Right ventricle myocardium superior (tissue), 1 donor: ENCODE results near the gene GSTO2. TPM values are rescaled to one million over a fixed set of nuclear protein-coding genes. Genes with fewer than 3 reads are reported as not detected.

Experiments used
- ATAC-seq: fragments of 200-7000 bp; cut with Tn5 transposase; one replicate; pipeline ENCODE4 v1.9.1; 2020; ENCODE audit warnings: mild to moderate bottlenecking; ENCODE audit not compliant: poor library complexity
- DNase-seq: peaks from one replicate; pipeline ENCODE4 v3.0.0-alpha.2; 2020
- intact Hi-C: fragments of 100-400 bp; cut with DNase I; formaldehyde crosslinking; loops from one replicate; pipeline ENCODE4 v1.11.2; 2022
- total RNA-seq: library from RNA; stranded (reverse); fragmentation: NEBNext Ultra II Directional; extraction: Animal tissue kit (Norgen Biotek cat#: 25700); gene quantifications from one replicate; pipeline ENCODE4 v1.2.1, GENCODE V29; 2021
- donor health status: DM: no; HTN: yes; CAD: no; lungs with severe emphysema.

GSTO2 gene
- total RNA-seq, 1 donor from 2014 or later, result 1.0 TPM

DNA sequence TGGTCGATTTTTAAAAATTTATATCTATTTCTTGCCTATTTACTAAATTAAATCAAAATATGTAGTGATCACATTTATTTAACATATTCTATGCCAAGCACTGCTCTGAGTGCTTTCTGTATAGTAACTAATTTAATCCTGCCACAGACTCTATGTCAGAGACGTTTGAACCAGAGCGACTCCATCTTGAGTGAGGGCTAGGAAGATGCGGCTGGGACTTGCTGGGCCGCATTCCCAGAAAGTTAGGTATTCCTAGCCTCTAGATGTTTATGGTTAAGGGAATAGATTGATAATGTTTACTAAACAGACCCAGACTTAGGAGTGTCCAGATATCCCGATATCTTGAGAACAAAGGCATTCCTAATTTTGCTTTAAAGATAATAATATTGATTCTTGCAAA is 17.5 kb upstream of the GSTO2 start:
- intact Hi-C loops, result no loop called here
- no peak for DNase-seq
- no peak for ATAC-seq

DNA sequence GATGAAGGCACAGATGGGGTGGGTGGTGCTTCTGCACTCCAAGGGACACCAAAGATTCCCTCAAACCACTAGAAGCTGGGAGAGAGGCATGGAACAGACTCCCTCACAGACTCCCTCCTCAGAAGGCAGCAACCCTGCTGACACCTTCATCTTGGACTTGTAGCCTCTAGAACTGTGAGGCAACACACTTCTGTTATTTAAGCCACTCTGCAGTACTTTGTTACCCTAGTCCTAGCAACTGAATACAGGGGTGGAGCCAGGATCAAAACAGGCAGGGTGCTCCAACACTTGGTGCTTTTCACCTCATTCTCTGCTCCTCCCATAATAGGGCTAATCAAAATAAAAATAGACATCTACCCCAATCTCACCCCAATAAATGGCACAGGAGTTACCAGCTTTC is 16.6 kb upstream of the GSTO2 start:
- ATAC-seq, result no peak
- no peak for DNase-seq
- intact Hi-C loops, result no loop called here

DNA sequence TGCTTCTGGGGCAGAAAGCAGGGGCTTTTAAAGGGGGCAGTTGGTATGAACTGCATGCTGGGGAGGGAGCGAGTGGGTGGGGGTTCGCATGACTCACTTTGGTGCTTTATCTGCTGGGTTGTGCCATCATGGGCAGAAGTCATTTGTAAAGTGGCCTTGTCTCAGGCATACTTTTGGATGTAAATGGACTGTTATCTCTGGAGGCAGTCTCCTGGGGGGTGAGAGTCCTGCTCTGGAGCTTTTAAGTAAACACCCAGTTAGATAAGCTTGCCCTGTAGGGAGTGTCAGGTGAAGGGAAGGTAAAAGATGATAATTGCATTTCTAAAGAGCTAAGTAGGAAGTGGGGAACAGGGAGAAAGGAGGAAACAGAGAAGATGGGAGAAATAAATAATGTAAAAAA is 15.9 kb upstream of the GSTO2 start:
- ATAC-seq (no peak), DNase-seq (no peak)
- intact Hi-C loops, result no loop called here

DNA sequence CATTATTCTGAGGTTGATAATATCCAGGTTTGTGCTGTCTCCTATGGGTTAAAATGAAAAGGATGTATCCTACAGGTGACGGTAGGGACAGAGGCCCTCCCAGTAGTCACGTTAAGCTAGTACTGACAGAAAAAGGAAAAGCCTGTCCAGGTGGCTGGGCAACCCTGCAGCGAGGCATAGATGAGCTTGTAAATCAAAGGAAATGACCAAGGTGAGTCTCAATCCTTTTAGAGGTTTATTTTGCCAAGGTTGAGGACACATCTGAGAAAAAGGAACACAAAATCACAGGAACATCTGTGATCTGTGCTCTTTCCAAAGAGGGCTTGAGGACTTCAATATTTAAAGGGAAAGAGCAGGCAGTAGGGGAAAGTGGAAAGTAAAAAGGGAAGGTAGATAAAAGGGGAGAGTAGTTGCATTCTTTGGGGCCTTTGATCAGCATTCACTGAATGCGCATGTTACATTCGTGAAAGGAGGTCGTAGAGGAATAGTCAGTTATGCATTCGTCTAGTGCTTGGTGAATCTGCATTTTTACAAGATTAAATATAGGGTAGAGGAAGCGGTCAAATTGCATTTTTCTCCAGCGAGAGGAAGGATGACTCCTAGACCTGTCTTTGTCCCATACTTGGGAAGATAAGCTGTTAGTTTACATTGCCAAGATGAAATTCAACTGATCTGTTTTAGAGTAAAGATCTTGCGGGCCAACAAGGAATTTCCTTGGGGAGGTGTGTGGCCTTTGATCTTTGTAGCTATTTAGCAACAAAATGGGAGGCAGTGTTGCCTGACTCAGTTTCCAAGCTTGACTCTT is 15.2 kb upstream of the GSTO2 start:
- ATAC-seq (no peak), DNase-seq (no peak)
- intact Hi-C loops, result no loop called here

DNA sequence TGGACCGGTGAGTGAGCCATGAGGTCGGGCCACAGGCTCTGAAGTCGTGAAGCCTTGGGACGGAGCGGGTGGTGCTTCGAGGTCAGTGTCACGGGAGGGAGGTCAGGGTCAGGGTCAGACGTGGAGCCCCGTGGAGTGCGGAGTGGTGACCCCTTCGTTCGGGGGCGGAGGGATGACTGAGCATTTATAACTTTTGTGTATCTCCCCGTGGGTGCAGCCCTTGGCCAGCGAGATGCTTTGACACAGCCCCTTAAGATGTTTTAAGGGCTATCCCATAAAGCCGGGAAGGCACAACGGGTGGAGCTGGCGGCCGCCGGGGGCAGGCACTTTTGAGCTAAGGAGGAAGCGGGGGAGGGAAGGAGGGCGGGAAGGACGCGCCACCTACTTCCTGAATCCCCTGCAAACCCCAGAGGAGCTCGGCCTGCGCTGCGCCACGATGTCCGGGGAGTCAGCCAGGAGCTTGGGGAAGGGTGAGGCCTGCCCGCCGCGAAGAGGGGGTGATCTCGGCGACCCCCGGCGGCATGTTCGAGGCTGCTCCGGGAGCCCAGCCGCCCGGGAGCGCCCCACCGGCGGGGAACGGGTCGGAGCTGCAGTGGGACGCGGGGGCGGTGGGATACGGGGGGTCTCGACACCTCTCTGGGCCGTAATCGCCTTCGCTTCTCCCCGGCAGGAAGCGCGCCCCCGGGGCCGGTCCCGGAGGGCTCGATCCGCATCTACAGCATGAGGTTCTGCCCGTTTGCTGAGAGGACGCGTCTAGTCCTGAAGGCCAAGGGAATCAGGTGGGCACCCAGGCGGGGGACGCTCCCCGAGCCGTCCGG is 14.3 kb upstream of the GSTO2 start, which contains the start of gene GSTO1:
GSTO1 (plus strand) TSS at position 400 of the 818 bp plus-strand sequence; CDS start at position 437, 37 bp downstream.
- ATAC-seq (peak; percentile 93), DNase-seq (peak; percentile 92)
- intact Hi-C loops, result no loop called here

DNA sequence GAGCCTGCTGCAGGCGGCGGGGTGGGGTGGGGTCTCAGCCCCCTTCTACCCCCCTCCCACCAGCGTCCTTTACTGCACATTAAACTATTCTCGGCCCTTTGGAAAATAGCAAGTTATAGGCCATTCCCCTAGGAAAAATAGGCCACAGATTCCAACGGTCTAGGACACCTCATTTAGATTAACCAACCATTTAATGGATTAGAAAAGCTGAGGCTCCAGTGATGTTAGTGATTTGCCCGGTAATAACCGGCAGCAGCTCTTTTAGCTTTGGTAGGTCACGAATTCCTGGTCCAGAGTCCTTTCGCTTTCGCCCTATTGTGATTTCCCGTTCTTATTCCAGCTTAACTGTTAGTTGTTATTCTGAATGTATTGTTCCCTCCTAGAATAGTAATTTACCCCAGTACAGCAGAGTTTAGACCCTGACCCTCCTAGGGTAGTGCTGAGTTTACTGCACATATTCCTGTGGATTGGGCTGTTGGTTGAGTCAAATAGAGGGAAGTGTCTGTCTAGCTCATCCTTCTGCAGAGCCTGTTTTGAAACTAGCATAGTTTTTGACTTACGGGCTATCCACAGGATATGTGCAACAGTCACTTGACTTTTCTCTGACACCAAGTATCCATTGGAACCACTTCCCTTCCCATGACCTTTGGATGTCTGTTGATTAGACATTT is 13.5 kb upstream of the GSTO2 start:
- peak; percentile 58 for ATAC-seq
- intact Hi-C loops, result no loop called here
- DNase-seq, result no peak

DNA sequence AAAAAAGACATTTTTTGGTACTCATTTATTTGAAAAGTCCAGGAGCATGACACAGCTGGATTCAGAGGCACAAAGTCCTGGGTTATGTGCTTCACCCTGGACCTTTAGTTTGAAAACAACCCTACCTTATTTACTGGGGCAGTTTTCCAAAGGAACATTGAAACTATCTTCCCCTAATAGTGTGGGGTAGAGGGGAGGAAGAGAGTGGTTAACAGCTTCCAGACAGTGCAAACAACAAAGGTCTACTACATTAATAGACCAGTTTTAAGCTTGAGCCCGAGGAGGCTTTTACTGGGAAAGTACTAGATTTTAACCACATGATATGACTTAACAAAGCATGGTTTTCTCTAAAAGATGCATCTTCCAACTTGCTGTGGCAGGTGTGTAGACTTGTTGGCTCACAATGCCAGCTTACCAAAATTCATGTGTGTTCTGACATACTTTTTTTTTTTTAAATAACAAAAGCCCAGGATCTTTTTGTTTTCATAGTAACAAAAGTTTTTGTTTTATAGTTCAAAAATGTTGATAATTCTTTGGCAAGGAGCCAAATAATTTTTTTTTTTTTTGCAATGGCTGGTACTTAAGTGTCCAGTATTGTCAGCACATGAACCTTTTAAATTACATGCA is 12.5 kb upstream of the GSTO2 start:
- ATAC-seq (no peak), DNase-seq (no peak)
- intact Hi-C loops, result no loop called here

DNA sequence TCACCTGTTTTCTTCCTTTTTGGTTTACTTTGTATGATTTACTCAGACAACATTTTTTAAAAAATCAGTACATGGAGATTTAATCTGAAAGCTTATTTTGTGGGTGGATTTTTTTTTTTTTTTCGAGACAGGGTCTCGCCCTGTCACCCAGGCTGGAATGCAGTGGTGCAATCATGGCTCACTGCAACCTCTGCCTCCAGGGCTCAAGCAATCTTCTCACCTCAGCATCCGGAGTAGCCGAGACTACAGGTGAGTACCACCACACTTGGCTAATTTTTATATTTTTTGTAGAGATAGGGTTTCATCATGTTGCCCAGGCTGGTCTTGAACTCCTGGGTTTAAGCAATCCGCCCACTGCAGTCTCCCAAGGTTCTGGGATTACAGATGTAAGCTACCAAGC is 11.7 kb upstream of the GSTO2 start:
- ATAC-seq, result no peak
- no peak for DNase-seq
- intact Hi-C loops, result no loop called here

DNA sequence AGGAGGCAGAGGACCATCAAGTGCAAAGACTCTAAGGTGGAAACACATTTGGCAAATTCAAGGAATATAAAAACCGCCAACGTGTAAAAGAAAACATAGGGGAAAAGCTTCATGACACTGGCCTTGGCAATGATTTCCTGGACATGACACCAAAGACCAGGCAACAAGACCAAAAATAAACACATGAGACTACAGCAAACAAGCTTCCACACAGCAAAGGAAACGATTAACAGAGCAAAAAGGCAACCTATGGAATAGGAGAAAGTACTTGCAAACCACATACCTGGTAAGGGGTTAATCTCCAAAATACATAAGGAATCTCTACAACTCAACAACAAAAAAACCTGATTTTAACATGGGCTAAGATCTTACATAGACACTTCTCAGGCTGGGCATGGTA is 10.8 kb upstream of the GSTO2 start:
- ATAC-seq, result no peak
- intact Hi-C loops, result no loop called here
- no peak for DNase-seq

DNA sequence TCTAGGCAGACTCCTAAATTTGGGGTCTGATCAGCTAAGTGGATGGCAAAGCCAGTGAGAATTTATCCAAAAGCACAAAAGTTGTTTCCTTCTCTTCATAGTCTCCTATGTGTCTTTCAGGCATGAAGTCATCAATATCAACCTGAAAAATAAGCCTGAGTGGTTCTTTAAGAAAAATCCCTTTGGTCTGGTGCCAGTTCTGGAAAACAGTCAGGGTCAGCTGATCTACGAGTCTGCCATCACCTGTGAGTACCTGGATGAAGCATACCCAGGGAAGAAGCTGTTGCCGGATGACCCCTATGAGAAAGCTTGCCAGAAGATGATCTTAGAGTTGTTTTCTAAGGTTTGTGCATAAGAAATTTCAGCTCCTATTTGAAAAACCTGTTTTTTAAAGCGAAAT is 9.5 kb upstream of the GSTO2 start:
- ATAC-seq, result no peak
- DNase-seq, result no peak
- intact Hi-C loops, result no loop called here

DNA sequence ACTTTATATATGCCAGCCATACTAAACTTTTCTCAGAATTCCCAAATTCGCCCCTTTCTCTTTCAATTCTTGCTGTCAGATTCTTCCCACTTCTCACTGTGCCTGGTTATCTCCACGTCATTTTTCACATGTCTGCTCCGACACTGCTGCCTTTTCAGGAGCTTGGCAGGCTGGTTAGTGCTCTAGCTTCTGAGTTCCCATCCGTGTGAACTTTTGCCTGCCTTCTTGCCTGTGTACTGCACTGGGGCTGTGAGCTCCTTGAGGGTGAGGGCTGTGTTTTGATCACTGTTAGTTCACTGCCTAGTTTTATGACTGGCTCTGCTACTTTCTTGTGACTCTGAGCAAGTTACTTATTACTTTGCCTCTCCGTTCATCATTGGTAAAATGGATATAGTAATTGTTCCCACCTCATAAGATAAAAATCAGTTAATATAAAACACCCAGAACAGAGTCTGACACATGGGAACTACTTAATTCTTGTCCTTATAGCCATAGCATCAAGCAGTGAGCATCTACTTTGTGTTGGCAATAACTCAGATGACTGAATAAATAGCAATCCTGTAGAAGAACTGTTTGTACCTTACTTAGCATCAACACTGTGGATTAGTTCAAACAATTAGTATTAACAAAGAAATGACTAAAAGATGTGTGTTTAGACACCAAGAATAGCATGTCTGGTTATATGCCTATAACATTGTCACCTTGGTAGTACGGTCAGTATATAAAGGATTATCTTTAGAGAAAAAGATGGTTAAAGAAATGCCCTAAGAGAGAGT is 8.8 kb upstream of the GSTO2 start:
- intact Hi-C loops, result no loop called here
- DNase-seq, result no peak
- ATAC-seq, result peak; percentile 56

DNA sequence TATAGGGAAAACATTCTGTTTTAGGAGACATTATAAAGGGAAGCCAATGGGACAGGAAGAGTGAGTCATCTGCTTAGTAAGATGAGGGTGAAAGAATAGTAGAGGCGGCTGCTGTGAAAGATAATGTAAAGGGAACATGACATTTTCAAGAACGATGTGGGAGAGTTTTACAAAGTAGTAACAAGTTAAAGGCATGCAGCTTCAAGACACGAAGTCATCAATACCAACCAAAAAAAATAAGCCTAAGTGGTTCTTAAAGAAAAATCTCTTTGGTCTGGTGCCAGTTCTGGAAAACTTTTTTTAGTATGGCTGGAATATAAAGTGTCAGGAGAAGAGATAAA is 8.2 kb upstream of the GSTO2 start:
- no peak for DNase-seq
- intact Hi-C loops, result no loop called here

DNA sequence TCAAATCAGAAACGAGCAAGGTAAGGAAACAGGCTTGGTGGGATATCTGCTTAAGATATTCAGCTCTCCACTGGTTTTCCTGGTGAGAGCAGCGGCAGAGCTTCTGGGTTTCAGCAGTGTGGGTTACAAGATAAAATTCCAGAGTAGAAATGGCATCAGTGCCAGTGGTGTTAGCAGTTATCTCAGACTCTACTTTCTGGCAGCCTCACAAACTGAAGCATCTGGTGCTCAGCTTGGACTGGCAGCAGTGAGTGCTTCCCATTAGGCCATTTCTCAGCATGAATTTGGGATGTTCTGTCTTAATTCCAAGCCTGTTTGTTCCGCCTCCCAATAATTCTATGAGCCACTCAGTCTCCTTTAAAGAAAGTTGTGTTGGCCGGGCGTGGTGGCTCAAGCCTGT is 6.9 kb upstream of the GSTO2 start:
- intact Hi-C loops, result no loop called here
- no peak for DNase-seq
- peak; percentile 80 for ATAC-seq

More for the DNA sequence above, 8.2 kb upstream of the GSTO2 start:
- peak; percentile 12 for ATAC-seq

DNA sequence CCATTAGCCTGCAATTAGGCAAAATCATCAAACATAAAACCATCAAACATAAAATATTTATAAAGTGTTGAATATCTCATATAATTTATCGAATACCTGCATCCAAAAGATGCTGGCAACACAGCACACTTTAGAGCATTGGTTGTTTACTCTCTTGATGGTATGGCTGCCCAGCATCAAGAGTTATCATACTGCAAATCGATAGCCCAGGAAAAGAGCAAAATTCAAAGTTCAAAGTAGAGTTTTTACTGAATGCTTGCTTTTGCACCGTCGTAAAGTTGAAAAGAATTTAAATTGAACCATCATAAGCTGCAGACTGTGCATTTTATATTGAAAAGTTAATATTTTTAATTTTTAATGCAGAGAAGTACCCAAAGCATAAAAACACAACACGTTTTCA is 4.2 kb upstream of the GSTO2 start:
- DNase-seq (no peak), ATAC-seq (no peak)
- intact Hi-C loops, result no loop called here

DNA sequence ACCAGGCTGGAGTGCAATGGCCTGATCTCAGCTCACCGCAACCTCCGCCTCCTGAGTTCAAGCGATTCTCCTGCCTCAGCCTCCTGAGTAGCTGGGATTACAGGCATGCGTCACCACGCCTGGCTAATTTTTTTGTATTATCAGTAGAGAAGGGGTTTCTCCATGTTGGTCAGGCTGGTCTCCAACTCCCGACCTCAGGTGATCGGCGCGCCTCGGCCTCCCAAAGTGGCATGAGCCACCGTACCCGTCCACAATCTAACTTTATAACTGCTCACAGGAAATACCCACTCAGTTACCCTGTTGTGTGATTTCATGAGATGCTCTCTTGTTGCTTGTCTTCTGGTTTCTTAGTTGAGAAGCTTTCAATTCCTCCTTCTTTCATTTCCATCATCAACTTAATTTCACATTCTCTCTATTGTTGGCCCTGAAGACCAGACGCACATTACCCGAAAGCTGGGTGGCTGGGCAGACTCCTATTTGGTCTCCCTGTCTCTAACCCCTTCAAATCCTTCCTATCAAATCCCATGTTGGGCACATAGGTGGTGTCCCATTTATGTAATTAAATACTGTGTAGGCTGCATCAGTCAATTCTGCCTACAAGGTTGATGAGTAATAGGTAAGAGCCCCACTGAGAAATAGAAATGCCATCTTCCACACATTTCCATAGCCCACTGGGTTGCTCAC is 1.1 kb upstream of the GSTO2 start:
- intact Hi-C loops, result no loop called here
- DNase-seq, result no peak
- ATAC-seq, result no peak

DNA sequence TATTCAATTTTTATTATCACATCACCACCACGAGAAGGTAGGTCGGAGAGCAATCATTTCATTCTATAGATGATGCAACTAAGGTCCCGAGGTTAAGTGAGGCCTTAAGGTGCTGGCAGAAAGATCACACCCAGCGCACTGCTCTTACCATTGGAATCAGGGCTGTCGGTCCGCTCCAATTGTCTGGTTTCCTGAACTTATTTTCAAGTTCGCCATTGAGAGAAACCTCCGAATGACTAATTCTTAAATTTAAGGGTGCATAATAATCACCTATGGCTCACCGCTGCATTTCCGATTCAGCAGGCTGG is 625 bp upstream of the GSTO2 start:
- ATAC-seq, result no peak
- intact Hi-C loops, result no loop called here

DNA sequence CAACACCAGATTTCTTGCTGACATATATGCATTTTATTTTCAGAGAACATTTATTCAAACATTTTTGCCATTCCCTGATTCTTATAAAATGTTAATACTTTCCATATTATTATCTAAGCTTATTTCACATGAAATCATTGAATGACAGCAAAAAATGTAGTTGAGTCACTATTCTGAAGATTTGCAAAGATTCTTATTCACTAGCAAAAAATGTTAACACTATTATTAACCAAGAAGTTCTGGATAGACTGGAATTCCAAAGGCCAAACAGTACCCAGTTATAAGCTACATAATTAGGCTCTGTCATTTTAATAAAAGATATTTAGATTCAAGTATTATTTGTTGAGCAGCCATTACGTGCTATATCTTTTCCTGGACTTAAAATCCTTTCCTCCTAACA is 4.3 kb downstream of the GSTO2 start:
- ATAC-seq, result no peak
- intact Hi-C loops, result no loop called here
- no peak for DNase-seq

More for the DNA sequence above, 625 bp upstream of the GSTO2 start:
- DNase-seq, result no peak

DNA sequence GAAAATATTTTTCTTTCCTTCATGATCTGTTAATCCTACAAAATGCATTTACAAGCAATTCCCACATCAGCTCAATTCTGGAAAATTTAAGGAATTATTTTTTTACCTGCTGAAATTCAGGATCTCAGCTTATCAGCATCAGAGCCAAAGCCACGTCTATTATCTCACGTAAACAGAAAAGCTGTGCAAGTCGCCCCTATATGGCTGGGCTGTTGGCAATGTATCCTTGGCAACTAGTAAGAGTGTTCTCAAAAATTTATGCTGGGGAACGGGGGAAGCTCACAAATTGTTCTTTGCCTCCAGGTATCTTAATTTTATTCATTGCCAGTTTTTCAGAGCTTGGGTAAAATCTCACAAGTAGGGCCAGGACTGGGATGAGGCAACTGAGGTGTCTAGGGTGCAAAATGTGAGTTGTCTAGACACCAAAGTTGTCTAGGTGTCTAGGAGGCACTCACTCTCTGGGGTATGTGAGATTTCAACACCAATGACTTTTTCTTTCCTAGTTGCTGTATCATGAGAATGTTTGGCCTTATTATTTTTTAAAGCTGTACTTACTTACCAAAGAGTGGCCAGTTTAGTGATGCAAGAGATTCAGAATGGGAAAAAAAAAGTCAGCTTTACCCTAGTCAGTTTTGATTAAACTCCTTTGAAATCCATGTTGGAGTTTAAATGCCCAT is 5.1 kb downstream of the GSTO2 start:
- intact Hi-C loops, result no loop called here
- no peak for ATAC-seq
- no peak for DNase-seq
